GM19455 (cell line): Measurements from ENCODE around the gene MRPL34.

Experiments used
- ATAC-seq: cut with Tn5 transposase; IDR thresholded peaks from one replicate; pipeline ENCODE4 v1.9.1; 2021; ENCODE audit not compliant: unreplicated experiment

MRPL34 gene

DNA sequence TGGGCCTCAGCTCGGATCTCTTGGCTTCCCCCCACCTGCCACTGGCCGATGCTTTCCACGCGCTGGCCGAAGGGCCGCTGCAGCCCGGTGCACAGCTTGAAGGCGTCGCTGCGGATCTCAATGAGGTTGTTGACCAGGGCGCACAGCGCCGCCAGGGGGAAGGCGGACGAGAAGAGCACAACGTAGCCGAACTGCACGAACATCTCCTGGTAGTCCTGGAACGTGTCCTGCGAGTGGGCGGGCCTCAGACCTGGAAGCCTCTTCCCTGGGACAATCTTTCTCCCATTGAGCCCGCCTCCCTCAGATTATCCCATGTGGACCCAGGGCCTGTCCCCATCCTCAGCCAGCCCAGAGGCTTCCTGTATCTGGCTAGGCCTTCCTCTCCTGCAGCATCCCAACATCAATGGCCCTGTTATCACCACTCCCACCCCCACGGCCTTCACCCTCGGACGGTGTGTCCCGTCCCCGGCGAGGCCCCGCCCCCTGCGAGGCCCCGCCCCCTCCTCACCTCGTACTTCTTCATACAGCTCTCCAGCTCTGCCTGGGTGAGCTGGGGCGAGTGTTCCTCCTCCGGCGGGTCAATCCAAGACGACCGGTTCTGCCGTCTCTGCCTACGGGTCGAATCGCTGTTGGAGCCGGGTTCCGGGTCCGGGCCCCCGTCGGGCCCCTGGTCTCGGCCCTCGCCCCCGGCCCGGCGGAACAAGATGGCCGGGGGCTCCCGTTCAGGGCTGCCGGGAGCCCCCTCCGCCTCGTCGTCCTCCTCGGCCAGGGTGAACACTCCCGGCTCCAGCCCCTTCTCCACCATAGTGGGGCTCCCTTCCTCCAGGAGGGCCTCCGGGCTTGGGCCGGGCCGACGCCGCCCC is 22.2 kb downstream of the MRPL34 start:
- ATAC-seq, result no peak

DNA sequence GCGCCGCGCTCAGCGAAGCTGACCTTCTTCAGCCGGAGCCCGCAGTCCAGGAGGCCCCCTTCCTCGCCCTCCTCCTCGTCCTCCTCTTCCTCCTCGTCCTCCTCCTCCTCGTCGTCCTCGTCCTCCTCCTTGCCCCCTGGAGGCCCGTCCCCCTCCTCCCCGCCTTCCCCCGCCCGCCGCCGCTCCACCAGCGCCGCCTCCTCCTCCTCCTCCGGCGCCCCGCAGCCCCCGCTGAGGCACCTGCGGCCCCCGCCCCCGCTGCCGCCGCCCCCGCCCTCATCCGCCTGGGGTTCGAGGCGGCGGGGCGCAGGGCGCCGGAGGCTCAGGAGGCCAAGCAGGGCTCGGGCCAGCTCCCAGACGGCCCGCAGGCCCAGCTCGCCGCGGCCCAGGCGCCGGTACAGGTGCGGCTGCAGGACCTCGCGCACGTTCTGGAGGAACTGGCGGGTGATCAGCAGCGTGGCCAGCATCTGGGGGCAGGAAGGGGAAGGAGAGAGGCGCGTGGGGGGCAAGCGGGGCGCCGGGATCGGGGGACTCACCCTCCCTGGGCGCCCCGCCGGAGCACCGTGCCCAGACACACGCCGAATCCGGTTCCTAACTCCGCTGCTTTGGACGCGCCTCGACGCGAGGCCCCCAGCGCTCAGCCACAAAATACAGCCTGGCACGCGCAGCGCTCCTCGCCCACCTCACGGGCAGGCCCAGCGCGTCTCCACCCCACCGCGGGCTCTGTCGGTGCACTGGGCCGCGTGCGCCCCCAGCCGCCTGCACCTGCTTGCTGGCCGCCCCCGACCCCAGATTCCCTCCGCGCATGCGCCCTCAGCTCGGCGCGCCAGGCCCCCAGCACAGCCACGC is 23.1 kb downstream of the MRPL34 start:
- ATAC-seq, result no peak

DNA sequence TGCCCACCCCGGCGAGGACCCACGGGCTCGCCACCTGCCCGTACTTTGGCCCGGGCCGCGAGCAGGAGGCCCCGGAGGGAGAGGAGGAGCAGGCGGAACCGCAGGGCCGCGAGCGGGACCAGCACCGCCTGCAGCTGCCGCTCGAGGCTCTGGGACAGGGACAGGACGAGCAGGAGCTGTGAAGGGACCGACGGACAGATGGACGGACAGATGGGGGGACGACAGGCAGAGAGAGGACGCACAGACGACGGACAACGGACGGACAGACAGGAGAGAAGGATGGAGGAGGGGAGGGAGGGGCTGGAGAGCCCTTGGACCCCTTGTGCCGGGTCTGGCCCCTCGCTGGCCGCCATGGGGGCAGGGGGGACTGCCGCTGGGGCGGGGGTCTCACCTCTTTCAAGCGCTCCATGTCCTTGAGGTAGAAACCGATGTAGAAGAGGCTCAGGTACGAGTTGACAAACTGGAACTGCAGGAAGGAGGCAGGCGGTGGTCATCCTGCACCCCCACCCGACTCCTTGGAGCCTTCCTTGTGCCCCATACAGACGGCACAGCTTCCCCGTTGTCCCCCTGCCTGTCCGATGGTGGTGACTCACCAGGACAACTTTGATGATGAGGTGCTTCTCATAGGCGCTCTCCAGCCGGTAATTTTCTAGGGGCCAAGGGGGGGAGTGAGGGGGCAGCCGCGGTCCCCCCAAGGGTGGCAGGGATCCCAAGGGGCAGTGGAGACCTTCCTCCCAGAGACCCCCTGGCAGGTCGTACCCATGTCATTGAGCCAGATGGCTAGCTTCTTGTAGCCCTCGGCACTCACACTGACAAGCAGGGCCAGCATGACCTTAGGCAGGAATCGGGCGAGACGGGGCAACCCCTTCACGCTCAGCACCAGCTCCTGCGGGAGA is 23.9 kb downstream of the MRPL34 start:
- ATAC-seq, result no peak

DNA sequence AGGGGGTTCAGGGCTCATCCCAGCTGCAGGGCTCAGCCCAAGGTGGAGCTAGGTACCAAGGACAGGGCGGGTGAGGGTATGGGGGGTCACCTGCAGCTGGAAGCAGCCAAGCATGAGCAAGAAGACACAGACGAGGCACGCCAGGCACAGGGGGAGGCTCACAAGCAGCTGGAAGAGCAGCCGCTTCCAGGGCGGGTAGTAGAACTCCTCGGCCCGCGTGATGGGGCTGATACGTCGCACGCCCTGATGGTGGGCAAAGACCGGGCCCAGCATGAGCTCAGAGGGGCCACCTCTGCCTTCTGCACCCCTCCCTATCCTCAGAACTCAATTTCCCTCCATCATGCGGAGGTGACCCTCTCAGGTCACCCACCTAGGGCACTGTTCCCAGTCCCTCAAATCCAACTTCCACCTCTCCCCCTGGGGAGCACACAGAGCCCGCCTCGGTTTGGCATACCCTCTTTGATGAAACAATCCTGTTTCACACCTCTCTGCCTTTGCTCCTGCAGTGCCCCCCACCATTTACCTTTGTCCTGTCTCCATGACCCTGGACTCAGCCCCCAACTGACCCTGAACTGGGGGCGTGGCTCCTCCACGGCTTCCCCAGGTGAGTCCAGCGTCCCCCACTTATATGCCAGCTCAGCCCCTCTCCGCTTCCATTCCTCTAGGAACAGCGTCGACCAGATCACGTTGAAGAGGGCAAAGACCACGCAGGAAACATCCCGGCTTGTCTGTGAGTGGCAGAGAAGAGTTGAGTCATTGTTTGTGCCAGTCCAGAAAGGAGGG is 24.8 kb downstream of the MRPL34 start:
- ATAC-seq, result no peak

DNA sequence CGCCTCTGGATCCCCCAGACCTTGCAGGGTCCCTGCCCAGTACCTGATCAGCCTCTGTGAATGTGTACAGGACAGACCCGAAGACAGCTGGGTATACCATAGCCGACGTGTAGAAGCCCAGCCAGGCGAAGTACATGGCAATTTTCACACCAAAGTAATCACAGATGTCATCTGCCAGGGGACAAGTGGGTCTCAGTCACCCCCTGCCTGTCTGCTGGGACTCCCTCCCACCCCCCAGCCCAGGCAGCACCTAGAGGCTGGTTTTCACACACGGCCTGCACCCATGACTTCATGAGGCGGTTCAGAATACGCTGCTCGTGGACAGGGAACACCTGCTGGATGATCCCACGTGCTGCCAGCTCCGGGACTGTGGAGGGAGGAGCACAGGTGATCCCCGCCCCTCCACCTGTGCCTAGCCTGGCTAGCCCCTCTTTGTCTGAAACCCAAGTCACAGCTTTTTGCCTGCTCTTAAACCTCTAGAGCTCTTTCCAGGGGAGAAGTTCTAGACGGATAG is 25.4 kb downstream of the MRPL34 start:
- ATAC-seq, result no peak

DNA sequence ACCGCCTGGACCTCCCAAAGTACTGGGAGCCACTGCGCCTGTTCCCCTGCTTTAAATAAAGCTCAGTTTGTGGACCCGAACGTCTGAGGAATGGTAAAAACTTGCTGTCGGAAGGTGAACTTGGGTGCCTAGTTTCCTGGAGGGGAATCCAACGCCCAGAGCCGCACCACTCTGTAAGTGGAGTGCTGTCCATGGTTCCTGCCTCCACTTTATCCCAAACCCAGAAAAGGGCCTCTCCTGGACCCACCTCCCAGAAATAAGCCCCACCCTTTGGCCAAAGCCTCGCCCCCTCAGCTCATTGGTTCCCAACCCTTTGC is 26.6 kb downstream of the MRPL34 start:
- no peak for ATAC-seq

DNA sequence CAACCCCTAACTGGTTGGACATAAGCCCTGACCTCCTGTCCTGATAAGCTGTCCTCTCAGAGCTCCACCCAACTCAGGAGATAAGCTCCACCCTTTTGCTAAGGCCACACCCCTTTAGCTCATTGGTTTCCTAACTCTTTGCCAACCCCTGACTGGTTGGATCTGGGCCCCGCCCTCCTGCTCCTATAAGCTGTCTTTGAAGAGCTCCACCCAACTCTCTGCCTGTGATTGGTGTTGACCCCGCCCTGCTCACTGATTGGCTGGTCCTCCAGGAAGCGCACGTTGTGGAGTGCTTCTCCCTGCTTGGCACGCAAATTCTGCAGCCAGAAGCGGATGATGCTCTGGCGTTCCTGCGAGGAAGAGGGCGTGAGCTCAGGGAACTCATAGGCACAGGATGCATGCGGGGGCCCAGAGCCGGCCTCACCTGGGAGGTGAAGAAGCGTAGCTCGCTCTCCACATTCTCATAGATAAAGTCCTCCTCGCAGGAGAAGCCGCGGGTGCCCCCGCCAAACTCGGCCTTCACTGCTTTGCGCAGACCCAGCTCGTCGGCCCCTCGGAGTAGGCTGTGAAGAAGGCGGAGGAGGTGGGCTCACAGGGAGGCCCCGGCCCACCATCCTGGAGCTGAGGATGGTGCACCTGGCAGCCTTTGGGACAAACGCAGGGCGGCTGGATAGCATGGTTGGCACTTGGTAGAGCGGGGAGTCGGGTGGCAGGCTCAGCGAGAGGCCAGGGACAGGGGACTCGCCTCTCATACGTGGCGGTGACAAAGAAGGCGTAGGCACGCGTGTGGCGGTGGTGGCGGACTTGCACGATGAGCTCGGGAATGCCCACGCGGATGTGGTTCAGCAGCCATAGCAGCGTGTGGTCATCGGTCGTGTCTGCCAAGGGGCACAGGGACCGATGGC is 27.3 kb downstream of the MRPL34 start:
- no peak for ATAC-seq

DNA sequence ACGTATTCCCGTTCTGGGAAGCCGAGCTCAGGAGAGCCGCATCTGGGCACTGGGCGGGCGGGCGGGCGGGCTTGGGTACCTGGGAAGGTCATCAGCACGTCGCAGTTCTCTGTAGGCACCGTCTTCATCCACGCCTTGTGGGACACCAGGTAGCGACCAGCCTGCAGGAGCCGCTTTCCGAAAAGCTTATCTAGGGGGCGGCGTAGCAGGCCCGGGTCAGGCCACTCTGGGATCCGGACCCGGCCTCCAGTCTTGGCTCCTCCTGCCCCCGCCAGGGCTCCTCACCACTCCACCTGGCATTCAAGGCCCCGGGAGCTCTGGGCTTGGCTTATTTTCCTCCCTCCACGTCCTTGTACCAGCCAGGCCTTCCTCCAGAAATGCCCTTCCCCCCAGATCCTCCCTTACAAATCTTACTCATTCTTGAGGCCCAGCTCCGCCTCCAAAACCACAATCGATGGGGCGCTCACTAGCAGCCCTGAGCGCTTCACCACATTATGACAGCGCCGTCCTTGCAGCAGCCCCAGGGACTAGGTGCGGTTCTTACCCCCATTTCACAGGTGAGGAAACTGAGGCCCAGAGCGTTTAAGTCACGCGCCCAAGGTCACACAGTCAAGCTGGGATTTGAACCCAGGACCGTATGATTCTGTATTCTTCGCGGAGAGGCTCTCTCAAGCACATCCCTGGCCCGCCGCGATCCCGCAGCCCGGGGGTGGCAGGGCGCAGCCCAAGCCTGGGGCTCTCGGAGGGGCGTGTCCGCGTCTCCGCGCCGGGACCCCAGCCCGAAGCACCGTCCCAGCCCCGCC is 28.1 kb downstream of the MRPL34 start:
- ATAC-seq, result no peak

DNA sequence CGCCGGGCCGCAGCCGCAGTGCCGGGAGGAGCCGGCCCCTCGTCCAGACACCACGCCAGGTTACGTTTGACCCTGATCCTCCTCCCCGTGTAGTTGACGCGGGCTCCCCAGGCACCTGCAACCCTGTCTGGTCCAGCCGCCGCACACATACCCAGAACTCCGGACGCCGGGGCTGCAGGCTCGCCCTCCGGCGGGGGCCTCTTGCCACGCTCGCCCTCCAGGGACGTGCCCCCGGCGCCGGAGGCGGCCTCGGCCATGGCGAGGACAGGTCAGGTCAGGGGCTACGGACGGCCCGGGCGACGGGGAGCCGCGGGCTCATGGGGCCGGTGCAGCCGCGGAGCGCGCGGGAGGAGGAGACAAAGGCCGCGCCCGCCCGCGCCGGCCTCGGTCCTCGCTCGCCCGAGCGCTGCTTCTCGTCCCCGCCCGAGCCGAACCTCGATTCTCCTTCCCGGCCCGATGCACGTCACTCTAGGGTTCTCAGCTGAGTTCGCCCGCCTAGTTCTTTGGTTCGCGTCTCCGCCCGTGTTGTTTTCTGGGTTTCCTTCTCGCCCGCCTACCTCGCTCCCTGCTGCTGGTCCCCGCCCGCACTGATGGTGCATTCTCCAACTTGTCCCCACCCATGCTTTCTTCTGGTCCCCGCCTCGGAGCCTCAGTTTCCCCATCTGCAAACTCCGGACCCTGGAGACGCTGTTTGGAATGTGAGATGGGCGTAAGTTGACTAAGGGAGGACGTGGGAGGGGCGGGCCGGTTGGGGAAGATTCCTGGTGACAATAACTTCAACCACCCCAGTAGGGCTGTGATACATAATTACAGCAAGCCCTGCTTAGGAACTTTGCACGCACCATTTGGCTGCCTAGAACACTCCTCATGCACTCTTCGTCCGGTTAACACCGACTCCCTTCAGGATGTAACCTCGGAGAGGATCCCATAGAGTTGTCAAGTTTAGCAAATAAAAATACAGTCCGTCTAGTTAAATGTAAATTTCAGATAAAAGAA is 29.0 kb downstream of the MRPL34 start, which contains the start of gene ANO8:
TSS of gene ANO8 (minus strand) at position 442 of the 996 bp plus-strand sequence. CDS start at position 257, 185 bp downstream.
- no peak for ATAC-seq

DNA sequence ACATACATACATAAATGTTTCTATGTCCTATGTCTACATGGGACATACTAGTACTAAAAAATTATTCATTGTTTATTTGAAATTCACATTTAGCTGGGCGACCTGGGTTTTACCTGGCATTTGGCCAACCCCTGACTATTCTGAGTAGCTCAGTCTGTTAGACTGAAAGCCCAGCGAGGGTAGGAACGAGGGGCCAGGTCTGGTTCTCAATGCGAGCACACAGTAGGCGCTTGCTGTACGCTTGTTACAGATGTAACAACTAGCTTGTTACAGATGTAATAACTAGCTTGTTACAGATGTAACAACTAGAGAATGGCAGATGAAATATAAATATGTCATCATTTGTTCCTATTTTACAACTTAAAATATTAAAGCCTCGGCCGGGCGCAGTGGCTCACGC is 29.9 kb downstream of the MRPL34 start:
- no peak for ATAC-seq

DNA sequence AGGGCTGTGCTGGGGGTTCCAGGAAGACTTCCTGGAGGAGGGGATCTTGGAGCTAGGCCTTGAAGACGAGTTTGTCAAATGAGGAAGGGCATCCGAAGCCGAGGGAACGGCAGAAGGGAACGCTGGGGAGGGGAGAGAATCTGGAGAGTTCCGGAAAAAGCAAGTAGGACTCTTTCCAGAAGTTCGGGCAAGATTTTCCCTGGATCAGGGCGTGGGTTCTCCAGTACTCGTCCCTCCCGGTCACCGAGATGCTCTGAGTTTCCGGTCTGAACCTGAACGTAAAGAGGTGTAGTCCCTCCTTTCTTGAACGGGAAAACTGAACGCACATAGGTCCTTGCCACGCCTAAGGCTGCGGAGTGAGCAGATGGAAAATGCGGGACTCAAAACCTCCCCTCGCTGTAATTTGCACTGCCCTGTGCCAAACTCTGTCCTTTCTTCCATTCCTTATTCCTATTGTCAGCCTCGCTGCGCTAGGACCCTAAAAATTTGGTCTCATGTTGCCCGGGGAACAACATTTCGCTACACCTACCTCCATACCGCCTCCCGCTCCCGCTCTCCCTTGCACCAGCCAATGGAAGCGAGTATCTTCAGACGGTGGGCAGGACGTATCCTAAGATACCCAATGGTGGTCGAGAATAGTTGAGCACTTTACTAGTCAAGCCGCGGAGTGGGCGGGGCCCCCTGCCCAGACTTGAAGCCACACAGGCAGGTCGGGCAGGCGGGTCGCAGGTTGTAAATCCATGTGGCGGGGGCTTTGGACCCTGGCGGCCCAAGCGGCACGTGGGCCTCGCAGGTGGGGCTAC is 31.4 kb downstream of the MRPL34 start, which contains the start of gene GTPBP3:
TSS of gene GTPBP3 (plus strand) at position 682 of the 803 bp plus-strand sequence. CDS start at position 741, 59 bp downstream.
- ATAC-seq, result peak; percentile 73

DNA sequence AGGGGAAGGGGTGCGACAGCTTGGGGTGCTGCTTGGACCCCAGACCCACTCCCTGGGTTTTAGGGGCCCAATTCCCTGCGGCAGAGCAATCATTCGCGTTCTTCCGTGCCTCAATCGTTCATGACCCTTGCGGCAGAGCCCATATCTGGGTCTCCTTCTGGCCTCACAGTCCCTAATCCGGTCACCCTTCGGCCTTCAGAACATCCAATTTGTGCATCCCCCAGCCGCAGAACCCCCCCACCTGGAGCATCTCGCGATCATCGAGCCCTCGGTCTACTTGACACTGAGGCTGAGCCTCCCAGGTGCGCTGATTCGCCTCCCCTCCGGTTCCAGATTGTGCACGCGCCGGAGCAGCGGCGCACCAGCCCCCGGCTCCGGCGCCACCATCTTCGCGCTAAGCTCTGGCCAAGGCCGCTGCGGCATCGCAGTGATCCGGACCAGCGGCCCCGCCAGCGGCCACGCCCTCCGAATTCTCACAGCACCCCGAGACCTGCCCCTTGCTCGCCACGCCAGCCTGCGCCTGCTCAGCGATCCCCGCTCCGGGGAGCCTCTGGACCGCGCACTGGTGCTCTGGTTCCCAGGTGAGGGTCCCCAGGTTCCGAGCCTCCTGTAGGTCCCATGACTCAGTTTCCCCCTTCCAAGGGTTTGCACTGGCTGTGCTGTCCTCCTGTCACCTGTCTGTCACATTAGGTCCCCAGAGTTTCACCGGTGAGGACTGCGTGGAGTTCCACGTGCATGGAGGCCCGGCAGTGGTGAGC is 32.2 kb downstream of the MRPL34 start:
- ATAC-seq, result peak; percentile 2

DNA sequence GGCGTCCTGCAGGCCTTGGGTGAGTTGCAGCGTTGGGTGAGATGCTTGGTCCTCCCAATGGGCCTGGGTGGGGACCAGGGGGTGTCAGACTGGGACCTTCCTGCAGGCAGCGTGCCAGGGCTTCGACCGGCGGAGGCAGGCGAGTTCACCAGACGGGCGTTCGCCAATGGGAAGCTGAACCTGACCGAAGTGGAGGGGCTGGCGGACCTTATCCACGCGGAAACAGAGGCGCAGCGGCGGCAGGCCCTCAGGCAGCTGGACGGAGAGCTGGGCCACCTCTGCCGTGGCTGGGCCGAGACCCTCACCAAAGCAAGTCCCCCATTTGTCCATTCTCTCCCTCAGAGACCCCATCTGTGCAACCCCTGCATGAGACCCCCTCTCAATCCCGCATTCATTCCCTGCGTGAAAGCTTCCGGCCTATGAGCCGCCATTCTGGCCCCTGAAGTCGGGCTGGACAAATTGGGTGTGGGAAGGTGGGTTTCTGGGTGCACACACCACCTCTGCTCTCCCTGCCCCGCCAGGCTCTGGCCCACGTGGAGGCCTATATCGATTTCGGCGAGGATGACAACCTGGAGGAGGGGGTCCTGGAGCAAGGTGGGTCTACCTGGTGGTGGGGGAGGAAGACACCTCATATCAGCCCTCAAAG is 32.9 kb downstream of the MRPL34 start:
- no peak for ATAC-seq

DNA sequence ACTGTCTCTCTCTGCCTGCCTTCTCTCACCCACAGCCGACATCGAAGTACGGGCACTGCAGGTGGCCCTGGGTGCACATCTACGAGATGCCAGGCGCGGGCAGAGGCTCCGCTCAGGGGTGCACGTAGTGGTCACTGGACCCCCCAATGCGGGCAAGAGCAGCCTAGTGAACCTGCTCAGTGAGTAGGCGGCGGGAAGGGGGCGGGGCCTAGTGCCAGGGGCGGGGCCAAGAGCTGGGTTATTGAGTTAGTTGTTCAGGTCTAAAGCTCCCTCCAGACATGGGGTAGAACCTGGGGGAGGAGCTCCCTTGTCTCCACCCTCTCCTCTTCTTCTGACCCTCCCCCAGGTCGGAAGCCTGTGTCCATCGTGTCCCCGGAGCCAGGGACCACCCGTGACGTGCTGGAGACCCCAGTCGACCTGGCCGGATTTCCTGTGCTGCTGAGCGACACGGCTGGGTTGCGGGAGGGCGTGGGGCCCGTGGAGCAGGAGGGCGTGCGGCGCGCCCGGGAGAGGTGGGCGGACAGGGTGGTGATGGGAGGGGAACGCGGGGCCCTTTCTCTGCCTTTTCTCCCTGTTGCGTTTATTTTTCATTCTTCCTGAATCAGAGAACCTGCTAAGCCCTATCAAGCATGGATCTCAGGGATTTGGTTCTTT is 33.5 kb downstream of the MRPL34 start:
- ATAC-seq, result no peak
